CD4-positive, alpha-beta memory T cell (primary cell): ENCODE results near the gene LMAN2. TPM values are rescaled to one million over a fixed set of nuclear protein-coding genes. Genes with fewer than 3 reads are reported as not detected.

Experiments used
- CTCF ChIA-PET: fragments of 350-600 bp; sonication (Branson Sonifier 250); formaldehyde crosslinking; loops from one replicate; lab custom pipeline; 2021; ENCODE audit warnings: inconsistent platforms; ENCODE audit not compliant: partially characterized antibody; lab: Charles Lee
- POLR2A ChIA-PET: fragments of 350-600 bp; sonication (Branson Sonifier 250); formaldehyde crosslinking; loops from one replicate; lab custom pipeline; 2021; ENCODE audit not compliant: partially characterized antibody; lab: Charles Lee
- DNase-seq, 5 donors: peaks; one replicate each; pipeline versions ENCODE4 v3.0.0 to v3.0.0-alpha.2; 2020 to 2022; ENCODE audit warnings: mixed read lengths in 1 of 5
- H3K27ac ChIP-seq: one replicate; pipeline ENCODE4 v1.7.0; 2013; ENCODE audit warnings: low read depth, low read length
- H3K27me3 ChIP-seq: 2 replicates; pipeline ENCODE4 v1.7.0; 2013; ENCODE audit warnings: mild to moderate bottlenecking, low read length, moderate library complexity; ENCODE audit not compliant: insufficient read depth
- H3K36me3 ChIP-seq: 2 replicates; pipeline ENCODE4 v1.7.0; 2013; ENCODE audit warnings: mild to moderate bottlenecking, low read length, moderate library complexity; ENCODE audit not compliant: insufficient read depth
- H3K4me1 ChIP-seq: 2 replicates; pipeline ENCODE4 v1.7.0; 2013; ENCODE audit warnings: mild to moderate bottlenecking, low read length, moderate library complexity; ENCODE audit not compliant: insufficient read depth
- H3K4me3 ChIP-seq, 2 donors: one replicate each; pipeline ENCODE4 v1.7.0; 2013; ENCODE audit warnings: low read length in 2 of 2, mild to moderate bottlenecking in 1 of 2
- H3K9me3 ChIP-seq, 2 donors: one replicate each; pipeline ENCODE4 v1.7.0; 2013; ENCODE audit warnings: low read length in 2 of 2, control low read depth in 1 of 2; ENCODE audit not compliant: control insufficient read depth in 1 of 2
- H3K27ac Mint-ChIP-seq, 7 donors: one replicate each; pipeline ENCODE4 v1.8.0; 2020 to 2021; ENCODE audit warnings: mixed read lengths in 7 of 7, mild to moderate bottlenecking in 6 of 7, inconsistent platforms in 3 of 7, moderate library complexity in 3 of 7
- H3K27me3 Mint-ChIP-seq, 2 donors: one replicate each; pipeline ENCODE4 v1.8.0; 2020 to 2021; ENCODE audit warnings: mixed read lengths in 2 of 2
- H3K36me3 Mint-ChIP-seq, 2 donors: one replicate each; pipeline ENCODE4 v1.8.0; 2020 to 2021; ENCODE audit warnings: mixed read lengths in 2 of 2, inconsistent platforms in 1 of 2, mild to moderate bottlenecking in 1 of 2
- H3K4me1 Mint-ChIP-seq, 4 donors: one replicate each; pipeline ENCODE4 v1.8.0; 2020 to 2021; ENCODE audit warnings: mixed read lengths in 4 of 4, mild to moderate bottlenecking in 1 of 4
- H3K4me3 Mint-ChIP-seq, 8 donors: one replicate each; pipeline ENCODE4 v1.8.0; 2020 to 2021; ENCODE audit warnings: mixed read lengths in 8 of 8, mild to moderate bottlenecking in 7 of 8, moderate library complexity in 6 of 8, inconsistent platforms in 3 of 8
- H3K9me3 Mint-ChIP-seq, 8 donors: one replicate each; pipeline ENCODE4 v1.8.0; 2020 to 2021; ENCODE audit warnings: mixed read lengths in 8 of 8, mild to moderate bottlenecking in 5 of 8, inconsistent platforms in 3 of 8, moderate library complexity in 1 of 8
- intact Hi-C: fragments of 100-400 bp; cut with micrococcal nuclease; formaldehyde crosslinking; loops from one replicate; pipeline ENCODE4 v1.15.1; 2023
- polyA plus RNA-seq, 2 donors: library from polyadenylated mRNA; unstranded; fragments of 300-500 nt; fragmentation: Illumina TruSeq; gene quantifications; one replicate each; pipeline ENCODE4 v1.2.3, GENCODE V29; 2021
- total RNA-seq, 2 experiments: library from RNA; stranded (reverse); gene quantifications; one replicate each; pipeline ENCODE4 v1.2.3, GENCODE V29; 2021

The LMAN2 gene
- total and polyA plus RNA-seq, 4 experiments from 2014 or later: 114 to 322 (median 173) TPM

DNA sequence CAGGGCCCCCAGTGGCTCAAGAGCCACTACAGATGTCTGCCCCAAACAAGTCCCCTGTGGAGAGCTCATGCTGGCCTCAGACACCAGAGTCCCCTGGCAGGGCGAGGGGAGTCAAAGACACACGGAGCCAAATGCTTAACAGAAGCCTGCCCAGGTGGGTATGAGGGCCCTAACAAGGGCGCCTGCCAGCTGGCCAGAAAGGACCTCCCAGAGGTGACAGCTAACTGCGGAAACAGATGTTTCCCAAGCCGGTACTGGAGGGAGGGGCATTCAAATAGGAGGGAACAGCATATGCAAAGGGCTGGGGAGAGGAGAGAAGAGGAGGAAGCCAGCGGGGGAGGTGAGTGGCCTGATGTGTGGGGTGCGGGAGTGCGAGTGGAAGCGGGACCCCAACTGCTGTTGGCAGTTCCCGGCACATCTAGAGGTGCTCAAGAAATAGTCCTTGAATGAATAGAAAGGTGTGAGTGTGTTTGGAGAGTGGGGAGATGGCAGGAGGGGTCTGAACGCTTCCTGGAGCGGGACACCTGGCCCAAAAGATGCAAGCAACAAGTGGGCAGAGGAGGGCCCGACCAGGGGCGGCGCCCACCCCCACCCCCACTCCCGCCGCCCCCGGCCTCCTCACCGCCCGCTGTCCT, 40.6 kb downstream of the LMAN2 start:
- POLR2A ChIA-PET: interaction anchor here (1.0 to 5.5 kb wide), 9 partner anchors 11 to 154 kb away, joined by 3 to 31 read pairs (median 4); partner anchors contain the start of genes GRK6 and LMAN2
- H3K27ac ChIP-seq: no peak overlapping the region

DNA sequence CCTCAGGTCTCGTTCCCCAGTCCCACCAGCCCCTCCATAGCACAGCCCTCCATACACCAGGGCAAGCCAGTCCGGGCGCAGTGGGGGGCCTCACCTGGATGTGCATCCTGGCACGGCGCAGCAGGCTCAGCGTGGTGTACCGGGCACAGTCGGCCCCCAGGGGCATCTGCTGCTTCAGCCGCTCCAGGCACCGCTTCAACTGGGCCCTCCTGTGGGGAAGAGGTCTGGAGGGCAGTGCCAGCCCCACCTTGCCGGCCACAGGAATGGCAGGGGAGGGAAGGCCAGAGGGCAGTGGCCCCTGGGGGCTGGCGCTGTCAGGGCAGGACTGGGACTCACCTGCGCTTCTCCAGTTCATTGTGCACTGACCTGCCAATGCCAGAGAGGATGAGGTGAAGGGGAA, 41.1 kb downstream of the LMAN2 start:
- Histone ChIP-seq H3K27ac (no peak overlapping the region), H3K9me3 (no peaks in the 10 kb centered on the region), H3K27me3 (no peaks in the 10 kb centered on the region), H3K4me3 (no peak overlapping the region), H3K36me3 (peaks cover 10% of the 10 kb centered on the region), H3K4me1 (peaks cover 56% of the 10 kb centered on the region)
- peak overlapping the region in 3 of 8 donors; percentile 66 to 75 (median 70) for H3K4me3 Mint-ChIP-seq
- ChIA-PET POLR2A (interaction anchor here (1.1 to 5.5 kb wide), 11 partner anchors 11 to 154 kb away, joined by 3 to 31 read pairs (median 5); partner anchors contain the start of genes GRK6, LMAN2, PRR7 and RGS14), CTCF (interaction anchor here (0.6 to 7.4 kb wide), 37 partner anchors 9 to 224 kb away, joined by 3 to 69 read pairs (median 5); partner anchors contain the start of genes LMAN2, PDLIM7 and RGS14)
- peak overlapping the region in 2 of 7 donors; percentile 61 to 85 for H3K27ac Mint-ChIP-seq
- H3K9me3 Mint-ChIP-seq: peaks cover 0 to 4% (median 0%) of the 10 kb centered on the region in 8 donors
- peaks cover 26 to 60% (median 43%) of the 10 kb centered on the region in 4 donors for H3K4me1 Mint-ChIP-seq
- no peaks in the 10 kb centered on the region for H3K27me3 Mint-ChIP-seq
- intact Hi-C loops: no loop called here
- peaks cover 15 to 19% of the 10 kb centered on the region in 2 donors for H3K36me3 Mint-ChIP-seq
- no peak for DNase-seq

More for the DNA sequence above, 40.6 kb downstream of the LMAN2 start:
- no peak overlapping the region for H3K4me3 ChIP-seq
- CTCF ChIA-PET: interaction anchor here (0.5 to 7.4 kb wide), 26 partner anchors 8 to 198 kb away, joined by 3 to 69 read pairs (median 8); partner anchors contain the start of genes LMAN2, PDLIM7 and RGS14
- DNase-seq: no peak
- H3K4me3 Mint-ChIP-seq: peak overlapping the region; percentile 70 to 86 (median 74)
- H3K27me3 Mint-ChIP-seq: no peaks in the 10 kb centered on the region
- peaks cover 23 to 55% (median 38%) of the 10 kb centered on the region in 4 donors for H3K4me1 Mint-ChIP-seq
- H3K36me3 Mint-ChIP-seq: peaks cover 11 to 14% of the 10 kb centered on the region in 2 donors
- H3K27ac Mint-ChIP-seq: peak overlapping the region; percentile 11 to 83 (median 61)
- peaks cover 50% of the 10 kb centered on the region for H3K4me1 ChIP-seq
- no peaks in the 10 kb centered on the region for H3K27me3 ChIP-seq
- H3K9me3 ChIP-seq: no peaks in the 10 kb centered on the region
- peaks cover 0 to 4% (median 0%) of the 10 kb centered on the region in 8 donors for H3K9me3 Mint-ChIP-seq
- intact Hi-C loops: no loop called here
- H3K36me3 ChIP-seq: peaks cover 10% of the 10 kb centered on the region

DNA sequence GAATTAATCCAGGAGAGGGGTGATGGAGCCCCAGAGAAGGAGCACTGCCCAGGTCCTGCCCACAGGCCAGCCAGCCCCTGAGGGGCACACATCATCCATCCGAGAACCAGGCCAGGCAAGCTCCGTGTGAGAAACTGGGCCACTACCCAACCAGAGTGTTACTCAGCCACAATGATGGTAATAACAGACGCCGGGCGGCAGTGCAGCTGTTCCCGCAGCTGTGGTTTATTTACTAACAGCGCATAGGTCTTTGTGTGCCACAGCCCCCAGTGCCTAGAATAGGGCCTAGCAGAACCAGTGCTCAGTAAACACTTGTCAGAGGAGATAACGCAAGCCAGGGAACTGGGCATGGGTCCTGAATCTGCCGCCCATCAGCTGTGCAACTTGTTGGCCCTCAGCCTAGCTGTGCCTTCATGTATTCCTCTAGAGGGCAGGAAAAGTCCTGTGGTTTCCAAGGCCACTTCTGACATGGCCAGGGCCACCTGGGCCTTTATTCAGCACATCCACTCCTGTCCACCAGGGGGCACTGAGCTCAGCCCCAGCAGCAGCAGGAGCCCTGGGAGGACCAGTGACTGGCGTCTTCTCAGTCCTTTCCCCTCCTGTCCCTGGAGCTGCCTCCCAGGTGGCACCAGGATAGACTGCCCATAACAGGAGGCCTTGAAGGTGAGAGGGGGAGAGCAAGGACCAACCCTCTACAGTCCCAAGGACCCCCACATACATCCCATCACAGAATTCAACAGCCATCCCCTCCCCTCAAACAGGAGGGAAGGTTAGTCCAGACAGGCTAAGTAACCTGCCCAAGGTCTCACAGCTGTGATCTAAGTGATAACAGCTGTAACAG, 41.9 kb downstream of the LMAN2 start:
- Mint-ChIP-seq H3K36me3 (peaks cover 18 to 27% of the 10 kb centered on the region in 2 donors), H3K27me3 (no peaks in the 10 kb centered on the region), H3K4me3 (peak overlapping the region; percentile 26 to 87 (median 51)), H3K9me3 (peaks cover 0 to 4% (median 0%) of the 10 kb centered on the region in 8 donors), H3K4me1 (peaks cover 30 to 68% (median 50%) of the 10 kb centered on the region in 4 donors), H3K27ac (peak overlapping the region in 6 of 7 donors; percentile 37 to 85 (median 72))
- H3K4me3 ChIP-seq: no peak overlapping the region
- no peaks in the 10 kb centered on the region for H3K9me3 ChIP-seq
- peaks cover 10% of the 10 kb centered on the region for H3K36me3 ChIP-seq
- H3K27ac ChIP-seq: no peak overlapping the region
- DNase-seq: peak; percentile 68 to 75 (median 72)
- POLR2A ChIA-PET: interaction anchor here (0.8 to 5.5 kb wide), 14 partner anchors 8 to 191 kb away, joined by 3 to 31 read pairs (median 4); partner anchors contain the start of genes GRK6, LMAN2, PRR7 and RGS14
- intact Hi-C loops: loop anchor here (2.0 kb wide), 1 partner anchor 191 kb away; no protein-coding TSS in a partner anchor
- CTCF ChIA-PET: interaction anchor here (0.6 to 7.4 kb wide), 45 partner anchors 8 to 283 kb away, joined by 3 to 69 read pairs (median 5); partner anchors contain the start of genes LMAN2, PDLIM7, RGS14 and TMED9
- H3K27me3 ChIP-seq: no peaks in the 10 kb centered on the region
- H3K4me1 ChIP-seq: peaks cover 63% of the 10 kb centered on the region

DNA sequence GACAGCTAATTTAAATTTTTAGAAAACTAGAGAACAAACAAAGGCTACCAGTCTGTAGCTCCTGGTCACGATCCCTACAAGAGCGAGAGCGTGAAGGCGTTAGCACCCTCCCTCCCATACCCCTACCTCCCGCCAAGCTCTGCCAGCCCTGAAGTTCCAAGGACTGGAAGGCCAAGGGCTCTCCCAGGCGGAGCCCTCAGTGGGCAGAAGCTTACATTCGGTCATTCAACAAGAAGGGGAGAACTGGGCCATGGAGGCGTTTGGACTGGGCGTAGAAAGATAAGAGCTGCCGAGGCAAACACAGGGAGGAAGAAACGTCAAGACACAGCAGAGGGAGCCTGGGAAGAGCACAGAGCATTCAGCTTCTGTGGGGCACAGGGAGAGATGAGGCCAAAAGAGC, 42.7 kb downstream of the LMAN2 start:
- ChIA-PET CTCF (interaction anchor here (0.5 to 7.4 kb wide), 26 partner anchors 8 to 195 kb away, joined by 3 to 69 read pairs (median 8); partner anchors contain the start of genes LMAN2, PDLIM7 and RGS14), POLR2A (interaction anchor here (0.6 to 5.5 kb wide), 7 partner anchors 9 to 192 kb away, joined by 3 to 31 read pairs (median 4); partner anchors contain the start of gene PRR7)
- no peak for DNase-seq
- no peak overlapping the region for H3K27ac ChIP-seq
- Mint-ChIP-seq H3K27ac (peak overlapping the region in 3 of 7 donors; percentile 53 to 70 (median 68)), H3K4me3 (peak overlapping the region in 1 of 8 donors; percentile 61), H3K27me3 (no peaks in the 10 kb centered on the region), H3K36me3 (peaks cover 18 to 34% of the 10 kb centered on the region in 2 donors), H3K4me1 (peaks cover 32 to 76% (median 56%) of the 10 kb centered on the region in 4 donors), H3K9me3 (peaks cover 0 to 4% (median 0%) of the 10 kb centered on the region in 8 donors)
- H3K36me3 ChIP-seq: peaks cover 10% of the 10 kb centered on the region
- H3K4me3 ChIP-seq: no peak overlapping the region
- H3K4me1 ChIP-seq: peaks cover 68% of the 10 kb centered on the region
- H3K9me3 ChIP-seq: no peaks in the 10 kb centered on the region
- no peaks in the 10 kb centered on the region for H3K27me3 ChIP-seq
- intact Hi-C loops: loop anchor here (2.0 kb wide), 1 partner anchor 192 kb away; no protein-coding TSS in a partner anchor

DNA sequence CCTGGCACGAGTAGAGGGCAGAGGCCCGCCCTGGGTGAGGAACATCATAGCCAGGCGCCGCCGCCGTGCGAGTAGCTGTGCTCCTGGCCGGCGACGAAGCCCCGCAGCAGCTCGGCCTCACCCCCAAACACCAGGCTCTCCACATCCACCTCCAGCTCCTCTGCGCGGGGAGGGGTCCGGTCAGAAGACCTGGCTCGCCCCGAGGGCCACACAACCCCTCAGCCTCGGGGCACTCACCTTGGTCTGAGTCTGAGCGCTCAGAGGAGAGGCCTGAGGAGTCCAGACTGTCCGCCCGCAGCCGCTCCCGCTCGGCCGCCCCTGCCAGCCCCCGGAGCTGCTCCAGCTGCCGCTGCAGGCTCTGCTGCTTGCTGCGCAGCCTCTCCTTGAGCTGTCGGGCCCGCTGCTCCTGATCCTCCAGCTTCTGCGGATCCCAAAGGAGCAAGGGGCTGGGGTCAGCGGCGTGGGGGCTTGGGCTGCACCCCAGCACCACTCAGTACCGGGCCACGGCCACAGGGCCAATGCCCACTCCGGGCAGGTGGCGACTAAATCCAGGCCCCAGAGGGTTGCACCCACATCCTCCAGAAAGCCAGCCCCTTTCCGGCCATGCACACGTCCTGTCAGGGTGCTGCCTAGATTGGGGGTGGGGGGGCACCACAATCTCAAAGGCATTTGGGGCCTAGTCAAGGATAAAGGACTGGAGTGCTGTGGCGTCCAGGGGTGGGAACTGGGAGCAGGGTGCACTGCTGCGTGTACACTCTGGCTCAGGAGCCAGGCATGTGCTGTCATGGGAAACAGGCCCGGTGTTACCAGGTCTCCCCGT, 43.7 kb downstream of the LMAN2 start:
- CTCF ChIA-PET: interaction anchor here (0.5 to 7.4 kb wide), 11 partner anchors 11 to 195 kb away, joined by 3 to 69 read pairs (median 33); partner anchors contain the start of gene PDLIM7
- Mint-ChIP-seq H3K4me3 (no peak overlapping the region), H3K27me3 (no peaks in the 10 kb centered on the region), H3K4me1 (peaks cover 31 to 79% (median 53%) of the 10 kb centered on the region in 4 donors), H3K27ac (peak overlapping the region in 1 of 7 donors; percentile 89), H3K36me3 (peaks cover 18 to 34% of the 10 kb centered on the region in 2 donors), H3K9me3 (peaks cover 0 to 7% (median 0%) of the 10 kb centered on the region in 8 donors)
- peaks cover 66% of the 10 kb centered on the region for H3K4me1 ChIP-seq
- H3K4me3 ChIP-seq: no peak overlapping the region
- H3K27ac ChIP-seq: no peak overlapping the region
- POLR2A ChIA-PET: interaction anchor here (0.8 to 1.2 kb wide), 2 partner anchors 11 to 193 kb away, joined by 3 read pairs; no protein-coding TSS in a partner anchor
- intact Hi-C loops: loop anchor here (2.0 kb wide), 1 partner anchor 193 kb away; no protein-coding TSS in a partner anchor
- no peaks in the 10 kb centered on the region for H3K27me3 ChIP-seq
- H3K9me3 ChIP-seq: no peaks in the 10 kb centered on the region
- H3K36me3 ChIP-seq: peaks cover 10% of the 10 kb centered on the region
- peak in 1 of 5 donors; percentile 33 for DNase-seq
